CD4-positive, alpha-beta T cell treated with Interleukin-15 for 4 hours (primary cell): ENCODE results near the gene SDSL.

Source experiments
- DNase-seq: peaks from one replicate; pipeline ENCODE4 v3.0.0-alpha.2; 2020; ENCODE audit warnings: low spot score

Gene SDSL

GRCh38 chr12:113468365-113469223 is 46.4 kb downstream of the SDSL start:
- DNase-seq: no peak

- no peak for DNase-seq
These were observed 47.2 kb downstream of the SDSL start for GRCh38 chr12:113469224-113469948.

DNA sequence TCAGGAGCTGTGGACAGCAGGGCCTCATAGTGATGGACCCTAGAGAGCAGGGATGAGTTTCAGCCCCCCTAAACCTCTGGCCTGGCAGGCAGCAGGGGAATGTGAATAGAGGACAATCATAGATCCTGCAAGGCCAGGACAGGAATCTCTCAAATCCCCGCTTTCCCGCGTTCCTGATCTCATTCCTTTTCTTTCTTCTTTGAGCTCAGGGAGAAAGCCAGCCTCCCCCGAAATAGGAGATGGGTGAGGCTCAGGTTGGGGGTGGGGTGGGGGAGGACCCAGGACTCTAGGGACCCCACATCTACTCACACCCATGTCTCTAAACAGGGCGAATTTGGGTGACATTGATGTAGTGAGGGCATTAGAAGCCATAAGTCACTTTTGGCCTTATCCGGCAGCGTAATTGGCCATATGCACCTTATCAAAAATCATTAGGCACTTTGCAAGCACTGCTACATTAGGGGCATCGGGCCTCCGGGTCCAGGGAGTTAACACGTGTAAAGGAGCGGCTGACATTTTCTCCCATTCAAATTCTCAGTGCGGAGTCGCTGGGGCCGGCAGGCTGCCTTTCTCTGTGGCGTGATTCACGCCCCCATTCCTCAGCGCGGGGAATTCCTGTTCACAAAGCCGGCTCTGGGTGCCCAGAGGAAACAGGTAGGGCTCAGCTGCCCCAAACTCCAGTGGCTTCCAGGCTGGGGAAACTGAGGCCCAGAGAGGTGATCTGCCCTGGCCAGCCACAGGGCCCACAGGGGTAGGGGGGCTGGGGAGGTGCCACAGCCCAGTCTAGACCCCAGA is 48.0 kb downstream of the SDSL start:
- DNase-seq: no peak

GRCh38 chr12:113470871-113471618 is 48.9 kb downstream of the SDSL start:
- no peak for DNase-seq

GRCh38 chr12:113471619-113472171 is 49.5 kb downstream of the SDSL start, which contains the start of gene LHX5:
Gene LHX5, minus strand, starts transcription at chr12:113471871. Its CDS starts 373 bp downstream, at chr12:113471498.
- DNase-seq: no peak

DNA sequence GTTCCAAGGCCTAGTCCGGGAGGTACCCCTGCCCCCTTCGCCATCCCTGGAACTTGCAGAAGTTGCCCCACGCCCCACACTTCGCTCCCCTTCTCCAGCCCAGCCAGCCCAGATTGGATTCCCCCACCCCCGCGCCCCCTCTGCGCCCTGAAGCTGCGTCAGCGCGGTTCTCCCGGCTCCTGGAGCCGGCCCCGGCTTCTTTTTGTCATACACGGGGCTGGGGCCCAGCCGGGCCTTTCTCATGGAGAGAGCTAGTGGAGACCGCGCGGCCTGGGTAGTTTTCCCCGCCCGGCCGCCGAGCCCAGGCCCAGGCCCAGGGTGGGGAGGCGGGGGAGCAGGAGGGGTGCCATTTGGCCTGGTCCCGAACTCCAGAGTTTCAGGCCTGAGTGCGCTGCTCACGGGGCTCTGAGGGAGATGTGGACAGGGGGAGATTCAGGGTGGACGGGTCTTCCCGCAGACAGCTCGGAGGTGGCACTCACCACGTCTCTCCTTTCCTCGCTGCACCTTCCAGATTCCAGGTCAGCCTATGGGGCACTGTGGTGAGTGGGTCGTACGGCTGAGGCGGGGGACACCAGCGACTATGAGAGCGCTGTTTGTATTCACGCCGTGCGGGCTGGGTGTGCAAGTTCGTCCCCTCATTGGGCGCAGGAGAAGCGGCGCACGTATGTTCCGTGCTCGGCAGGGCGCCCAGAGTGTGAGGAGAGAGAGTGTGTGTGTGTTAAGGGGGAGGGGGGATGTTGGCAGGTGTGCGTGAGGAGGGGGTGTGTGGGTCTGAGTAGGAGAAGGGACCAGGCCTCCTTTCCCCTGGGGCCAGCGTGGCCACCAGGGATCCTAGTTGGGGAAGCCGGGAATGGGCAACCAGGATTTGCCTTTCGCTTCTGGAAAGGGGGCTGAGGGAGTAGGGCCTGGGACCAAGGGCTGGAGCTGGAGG is 50.3 kb downstream of the SDSL start:
- DNase-seq: no peak

GRCh38 chr12:113473400-113473799 is 51.2 kb downstream of the SDSL start:
- DNase-seq: no peak

DNA sequence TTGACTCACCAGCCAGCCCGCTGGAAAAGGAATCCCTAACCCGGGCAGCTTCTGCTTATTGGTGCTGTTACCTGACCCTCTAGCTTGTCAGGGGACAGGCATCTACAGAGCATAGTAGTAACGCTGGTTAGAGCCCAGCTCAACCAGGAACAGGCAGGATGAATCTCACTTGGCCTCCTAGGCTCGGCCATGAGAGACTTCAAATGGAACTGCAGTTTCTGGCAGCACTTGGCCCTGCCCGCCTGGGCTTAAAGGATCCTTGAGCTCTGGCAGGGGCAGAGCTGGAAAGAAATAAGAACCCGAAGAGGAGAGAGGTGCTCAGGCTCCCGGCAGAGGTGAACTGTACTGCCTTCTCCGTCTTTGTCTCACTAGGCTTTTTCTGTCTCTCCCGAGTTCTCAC is 51.8 kb downstream of the SDSL start:
- no peak for DNase-seq

DNA sequence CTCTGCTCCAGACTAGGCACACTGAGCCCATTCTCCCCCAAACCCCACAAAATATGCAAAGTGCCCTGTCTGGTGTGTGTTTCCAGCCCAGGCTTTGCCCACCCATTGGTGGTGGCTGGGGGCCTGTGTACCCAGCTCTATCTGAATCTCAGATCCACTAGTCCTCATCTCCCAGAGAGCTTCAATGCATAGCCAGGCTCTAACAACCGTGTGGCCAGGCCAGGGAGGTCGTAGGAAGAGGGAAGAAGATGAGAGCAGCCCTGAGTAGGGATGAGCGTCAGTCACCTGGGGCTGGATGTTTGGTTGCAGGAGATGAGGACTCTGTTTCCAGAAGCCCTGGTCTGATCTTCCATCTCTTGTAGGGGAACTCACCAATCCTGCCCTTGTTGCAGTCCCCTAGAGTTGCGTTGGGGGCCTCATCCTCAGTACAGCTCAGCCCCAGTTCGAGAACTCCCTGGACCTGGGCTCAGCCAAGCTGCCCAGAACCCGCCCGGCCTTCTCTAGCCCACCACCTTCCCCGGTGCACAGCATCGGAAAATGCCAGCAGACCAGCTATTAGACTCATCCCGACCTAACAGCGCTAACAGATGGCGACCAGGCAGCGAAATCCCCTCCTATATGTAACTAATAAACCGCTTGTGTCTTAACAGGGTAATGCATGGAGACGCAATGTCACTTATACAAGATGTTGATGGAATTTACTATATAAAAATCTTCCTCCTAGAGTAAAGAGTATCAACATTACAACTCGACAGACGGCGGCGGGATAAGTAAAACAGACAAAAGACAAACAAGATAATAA is 52.7 kb downstream of the SDSL start:
- no peak for DNase-seq

GRCh38 chr12:113475451-113476175 is 53.4 kb downstream of the SDSL start:
- DNase-seq: no peak

DNA sequence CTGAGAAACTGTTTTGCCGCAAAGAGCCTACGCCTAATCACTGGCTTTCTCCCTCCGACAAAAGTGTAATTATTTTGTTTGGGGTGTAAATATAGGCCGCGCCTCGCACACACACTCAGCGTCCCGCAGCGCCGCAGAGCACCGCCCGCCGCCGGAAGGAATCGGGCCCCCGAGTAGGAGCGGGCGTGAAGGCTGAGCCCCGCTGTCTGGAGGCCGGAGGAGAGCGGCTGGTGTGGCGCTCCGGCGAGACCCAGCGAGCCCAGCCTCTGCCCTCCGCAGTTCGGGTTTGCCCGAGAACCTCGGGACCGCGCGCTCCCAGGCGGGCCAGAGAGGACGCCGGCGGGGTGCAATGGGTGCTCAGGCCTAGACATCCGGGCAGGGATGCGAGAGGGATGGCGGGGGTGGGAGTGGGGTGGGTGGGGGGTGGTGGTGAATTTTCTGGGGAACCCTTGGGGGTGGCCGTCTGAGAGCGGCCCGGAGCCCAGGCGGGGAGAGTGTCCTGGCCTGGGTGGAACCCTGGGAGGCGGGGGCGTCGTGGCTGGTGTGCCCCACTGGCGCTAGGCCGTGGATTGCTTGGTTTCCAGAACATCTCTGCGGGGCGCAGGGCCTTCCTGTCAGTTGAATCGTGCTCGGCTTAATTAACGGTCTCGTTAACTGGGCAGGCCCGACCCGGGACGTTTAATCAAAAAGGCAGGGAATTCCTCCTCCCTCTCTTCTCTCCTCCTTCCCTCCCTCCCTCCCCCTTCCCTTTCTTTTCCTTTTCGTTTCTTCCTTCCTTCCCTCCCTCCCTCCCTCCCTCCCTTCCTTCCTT is 54.2 kb downstream of the SDSL start:
- no peak for DNase-seq

- DNase-seq: no peak
These were observed 55.1 kb downstream of the SDSL start for GRCh38 chr12:113477171-113477841.

DNA sequence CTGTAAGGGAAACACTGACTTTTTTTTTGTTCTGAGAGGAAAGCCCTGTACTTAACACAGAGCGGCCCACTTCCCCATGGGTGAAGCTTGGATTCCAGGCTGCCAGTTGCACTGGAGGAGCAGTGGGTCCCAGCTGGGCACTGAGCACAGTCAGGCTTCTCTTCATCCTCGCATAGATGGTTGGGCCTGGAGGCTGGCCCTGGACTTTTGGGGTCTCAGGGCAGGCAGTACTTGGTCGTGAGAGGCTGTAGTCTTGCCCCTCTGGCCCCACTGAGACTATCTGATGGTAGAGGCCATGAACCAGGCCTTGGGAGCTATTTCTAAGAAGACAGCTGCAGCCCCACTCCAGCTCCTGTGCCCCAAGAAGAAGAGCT is 55.6 kb downstream of the SDSL start:
- DNase-seq: no peak

DNA sequence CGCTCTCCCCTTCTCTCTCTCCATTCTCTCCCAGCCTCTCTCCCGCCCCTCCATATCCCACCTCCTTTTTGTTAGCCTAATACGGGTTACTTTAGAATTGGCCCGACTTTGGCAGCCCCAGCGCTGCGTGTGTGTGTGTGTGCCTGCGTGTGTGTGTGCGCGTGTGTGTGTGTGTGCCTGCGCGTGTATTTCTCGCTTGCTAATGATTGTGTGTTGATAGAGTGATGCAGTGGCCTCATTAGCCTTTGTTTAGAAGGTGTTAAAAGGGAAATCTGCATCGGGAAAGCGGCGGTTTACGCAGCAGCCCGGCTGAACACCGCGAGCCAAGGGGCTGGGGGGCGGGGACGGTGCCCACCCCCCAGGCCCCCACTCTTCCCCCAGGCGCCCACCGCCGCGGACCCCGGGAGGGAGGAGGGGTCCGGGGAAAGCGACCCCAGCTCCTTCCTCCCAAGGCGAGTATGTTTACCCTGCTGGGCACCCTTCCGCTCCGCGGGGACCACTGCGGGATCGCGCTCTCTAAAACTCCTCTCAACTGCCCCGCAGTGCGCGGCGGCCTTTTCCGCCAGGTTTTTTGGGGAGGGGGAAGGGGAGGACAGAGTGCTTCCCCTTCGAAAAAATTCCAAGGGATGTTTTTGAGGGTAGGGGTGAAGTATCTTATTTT is 56.3 kb downstream of the SDSL start:
- DNase-seq: no peak

GRCh38 chr12:113479216-113479589 is 57.0 kb downstream of the SDSL start:
- no peak for DNase-seq

- peak; percentile 1 for DNase-seq
These were observed 57.6 kb downstream of the SDSL start for GRCh38 chr12:113479590-113480335.
